HG02885 (cell line): ENCODE data around the gene TNFRSF17.
"Not testable (repeated sequence)": the region's sequence is repeated elsewhere in the genome, so short reads cannot be mapped to it uniquely, and the experiment has no call there.

Source experiments
- ATAC-seq: cut with Tn5 transposase; IDR thresholded peaks from one replicate; pipeline ENCODE4 v1.9.1; 2021; ENCODE audit warnings: mild to moderate bottlenecking; ENCODE audit not compliant: unreplicated experiment, poor library complexity

TNFRSF17 gene

GRCh38 chr16:11968577-11968976, 3.6 kb downstream of the TNFRSF17 start:
- ATAC-seq = no peak

GRCh38 chr16:11970292-11970691, 5.3 kb downstream of the TNFRSF17 start:
- ATAC-seq = not testable (repeated sequence)

GRCh38 chr16:11972128-11972527, 7.1 kb downstream of the TNFRSF17 start:
- no peak for ATAC-seq

- no peak for ATAC-seq
Measured at GRCh38 chr16:11973070-11973469, 8.1 kb downstream of the TNFRSF17 start.

- no peak for ATAC-seq
Measured at GRCh38 chr16:11976850-11977375, 11.9 kb downstream of the TNFRSF17 start.

- ATAC-seq = no peak
Measured at GRCh38 chr16:11977376-11978041, 12.5 kb downstream of the TNFRSF17 start.

GRCh38 chr16:11978080-11978479, 13.1 kb downstream of the TNFRSF17 start:
- no peak for ATAC-seq

- ATAC-seq = no peak
Measured at GRCh38 chr16:11979013-11979672, 14.1 kb downstream of the TNFRSF17 start.

- no peak for ATAC-seq
Measured at GRCh38 chr16:11980136-11980844, 15.3 kb downstream of the TNFRSF17 start.

- no peak for ATAC-seq
Measured at GRCh38 chr16:11985250-11985649, 20.2 kb downstream of the TNFRSF17 start.

- no peak for ATAC-seq
Measured at GRCh38 chr16:11986521-11987057, 21.6 kb downstream of the TNFRSF17 start.

- ATAC-seq = no peak
Measured at GRCh38 chr16:11988258-11988978, 23.4 kb downstream of the TNFRSF17 start.

GRCh38 chr16:11990702-11991390, 25.8 kb downstream of the TNFRSF17 start:
- no peak for ATAC-seq

GRCh38 chr16:11992008-11992584, 27.1 kb downstream of the TNFRSF17 start:
- ATAC-seq = no peak

- ATAC-seq = no peak
Measured at GRCh38 chr16:11992586-11993524, 27.8 kb downstream of the TNFRSF17 start.

- ATAC-seq = no peak
Measured at GRCh38 chr16:11994143-11995119, 29.4 kb downstream of the TNFRSF17 start.
